Heart right ventricle (tissue), 16 donors: ENCODE data around the gene NMT1. TPM values are rescaled to one million over a fixed set of nuclear protein-coding genes. Genes with fewer than 3 reads are reported as not detected.
A peak's percentile ranks its signal among the peaks of the same experiment; 100 is the strongest.

ENCODE experiments used
- ATAC-seq, 8 donors: fragments of 200-7000 bp; cut with Tn5 transposase; one replicate each; pipeline ENCODE4 v1.9.1; 2020; ENCODE audit warnings: mild to moderate bottlenecking in 8 of 8, moderate library complexity in 8 of 8, moderate number of reproducible peaks in 1 of 8
- DNase-seq, 2 donors: peaks; one replicate each; pipeline ENCODE4 v3.0.0-alpha.2; 2020
- H3K27ac ChIP-seq, 10 donors: fragments of 200-600 bp; sonication (generic) in 2 of 10; one replicate each; pipeline versions ENCODE4 v1.5.0 to v1.8.0; 2020 to 2022; ENCODE audit warnings: mild to moderate bottlenecking in 3 of 10
- H3K27me3 ChIP-seq, 7 donors: fragments of 200-600 bp; one replicate each; pipeline ENCODE4 v1.8.0; 2021 to 2022; ENCODE audit warnings: mild to moderate bottlenecking in 2 of 7
- H3K36me3 ChIP-seq, 9 donors: fragments of 200-600 bp; sonication (generic) in 1 of 9; one replicate each; pipeline versions ENCODE4 v1.5.0 to v1.8.0; 2020 to 2022; ENCODE audit warnings: mild to moderate bottlenecking in 2 of 9
- H3K4me1 ChIP-seq, 9 donors: fragments of 200-600 bp; sonication (generic) in 1 of 9; one replicate each; pipeline versions ENCODE4 v1.5.0 to v1.8.0; 2020 to 2022; ENCODE audit warnings: mild to moderate bottlenecking in 4 of 9
- H3K4me3 ChIP-seq, 10 donors: fragments of 200-600 bp; sonication (generic) in 2 of 10; one replicate each; pipeline versions ENCODE4 v1.5.0 to v1.8.0; 2020 to 2022; ENCODE audit warnings: mild to moderate bottlenecking in 7 of 10, moderate library complexity in 2 of 10
- H3K9me3 ChIP-seq, 11 donors: fragments of 200-600 bp in 10 of 11; sonication (generic) in 2 of 11; one replicate each; pipeline versions ENCODE4 v1.5.0 to v1.8.0; 2013 to 2022; ENCODE audit warnings: mild to moderate bottlenecking in 2 of 11, control low read depth in 1 of 11, moderate library complexity in 1 of 11
- WGBS, 2 donors: extraction: QIAGEN DNeasy Blood & Tissue Kit; methylation state at CpG; one replicate each; pipeline ENCODE4 v1.1.7; 2013; ENCODE audit warnings: inconsistent platforms in 1 of 2; 5-methylcytosine and 5-hydroxymethylcytosine counted together
- intact Hi-C, 10 donors: fragments of 100-400 bp; cut with DNase I; formaldehyde crosslinking; loops; one replicate each; pipeline versions ENCODE4 v1.11.1 to v1.14.2; 2022
- polyA plus RNA-seq, 2 donors: library from polyadenylated mRNA; stranded (reverse); fragments of 200-250 nt; gene quantifications; one replicate each; pipeline ENCODE4 v1.2.3, GENCODE V29; 2013
- total RNA-seq, 10 donors: library from RNA; stranded (reverse); fragmentation: NEBNext Ultra II Directional in 3 of 10; extraction: Animal tissue kit (Norgen Biotek cat#: 25700) in 3 of 10; gene quantifications; one replicate each; pipeline versions ENCODE4 v1.2.1 to v1.2.4, GENCODE V29; 2021 to 2023
- TF ChIP-seq, protein P1 (sequence below), 9 donors: fragments of 200-600 bp; sonication (generic) in 2 of 9; IDR thresholded peaks; one replicate each; pipeline versions ENCODE4 v1.5.0 to v1.8.0; 2021 to 2022; ENCODE audit warnings: antibody characterized with exemption in 9 of 9, mild to moderate bottlenecking in 5 of 9, moderate library complexity in 1 of 9
- donor health status: Arrhythmogenic right ventricular cardiomyopathy.
- donor health status: ischemic (EF 13 %, LVEDD 7.1; RV severe dilation, severe dysfunction).
- donor health status: healthy with polysubstance abuse.
- donor health status: DM: no; HTN: yes; CAD: no.
- donor health status: DM: no; HTN: no; CAD: no.
- donor health status: ischemic (EF 25% LVEDD 6.9; RV normal size, moderate dysfunction).
- donor health status: ischemic (EF 25% LVEDD 5.7; RV mildly dilated, moderate dysfunction).
- donor health status: healthy.
- donor health status: DM: yes; HTN: yes; CAD: no.
- donor health status: Ischemic cardiomyopathy.
- donor health status: ischemic (EF 35%, LVEDD 5.7; RV mildly dilated, moderate dysfunction).
- donor health status: nonischemic (EF 11% LVEDD 7.7; RV severe dilation, severe dysfunction).
- donor health status: DM: yes; HTN: yes; CAD: no.
- donor health status: PGD.
- donor health status: ischemic (EF 29% LVEDD 5.4; RV normal size, mild dysfunction).
- donor health status: nonischemic (EF 23%, LVEDD 6.1; RV moderate dilation, normal function).

The NMT1 gene
- total and polyA plus RNA-seq, 12 donors: 40.9 to 110 (median 72.6) TPM

DNA sequence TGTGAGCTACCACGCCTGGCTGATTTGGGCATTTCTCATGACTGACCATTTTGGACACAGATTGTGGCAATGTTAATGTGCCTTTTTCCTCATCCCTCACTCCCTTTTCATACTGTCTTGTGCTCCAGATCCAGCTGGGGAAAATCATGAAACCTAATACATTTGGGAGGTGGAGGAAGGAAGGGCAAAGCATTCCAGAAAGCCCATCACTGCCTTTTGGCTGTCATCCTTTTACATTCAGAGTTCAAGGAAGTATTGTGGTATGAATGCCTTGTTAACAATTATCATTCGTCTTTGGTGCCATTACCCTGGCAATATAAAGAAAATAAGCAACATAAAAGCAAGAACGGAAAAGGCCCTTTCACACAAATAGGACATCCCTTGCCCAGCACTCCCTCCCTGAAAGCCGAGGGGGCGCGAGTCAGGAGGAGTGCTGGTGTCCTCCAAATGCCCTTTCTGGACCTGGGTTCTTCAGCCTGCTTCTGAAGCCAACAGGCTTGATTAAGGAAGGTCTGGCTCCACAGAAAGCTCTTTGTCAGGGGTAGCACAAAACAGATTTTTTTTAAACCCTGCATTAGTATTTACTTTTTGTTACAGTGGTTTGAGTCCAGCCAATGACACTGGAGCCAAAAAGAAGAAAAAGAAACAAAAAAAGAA lies 20.1 kb downstream of the NMT1 start:
- intact Hi-C loops: no loop called here
- no peaks in the 10 kb centered on the region for H3K9me3 ChIP-seq
- no peak for ATAC-seq
- H3K4me3 ChIP-seq: no peak overlapping the region
- peak overlapping the region in 6 of 10 donors; percentile 13 to 58 (median 19) for H3K27ac ChIP-seq
- peaks cover 0 to 80% (median 43%) of the 10 kb centered on the region in 9 donors for H3K36me3 ChIP-seq
- H3K27me3 ChIP-seq: no peaks in the 10 kb centered on the region
- peaks cover 0 to 36% (median 22%) of the 10 kb centered on the region in 9 donors for H3K4me1 ChIP-seq
- TF ChIP-seq, protein P1, sequence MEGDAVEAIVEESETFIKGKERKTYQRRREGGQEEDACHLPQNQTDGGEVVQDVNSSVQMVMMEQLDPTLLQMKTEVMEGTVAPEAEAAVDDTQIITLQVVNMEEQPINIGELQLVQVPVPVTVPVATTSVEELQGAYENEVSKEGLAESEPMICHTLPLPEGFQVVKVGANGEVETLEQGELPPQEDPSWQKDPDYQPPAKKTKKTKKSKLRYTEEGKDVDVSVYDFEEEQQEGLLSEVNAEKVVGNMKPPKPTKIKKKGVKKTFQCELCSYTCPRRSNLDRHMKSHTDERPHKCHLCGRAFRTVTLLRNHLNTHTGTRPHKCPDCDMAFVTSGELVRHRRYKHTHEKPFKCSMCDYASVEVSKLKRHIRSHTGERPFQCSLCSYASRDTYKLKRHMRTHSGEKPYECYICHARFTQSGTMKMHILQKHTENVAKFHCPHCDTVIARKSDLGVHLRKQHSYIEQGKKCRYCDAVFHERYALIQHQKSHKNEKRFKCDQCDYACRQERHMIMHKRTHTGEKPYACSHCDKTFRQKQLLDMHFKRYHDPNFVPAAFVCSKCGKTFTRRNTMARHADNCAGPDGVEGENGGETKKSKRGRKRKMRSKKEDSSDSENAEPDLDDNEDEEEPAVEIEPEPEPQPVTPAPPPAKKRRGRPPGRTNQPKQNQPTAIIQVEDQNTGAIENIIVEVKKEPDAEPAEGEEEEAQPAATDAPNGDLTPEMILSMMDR (IDR thresholded peaks at IDR 0.05): no peak
- WGBS, 2 donors: 60 to 75% methylated on average over 6 of the region's 6 CpGs
- no peak for DNase-seq

DNA sequence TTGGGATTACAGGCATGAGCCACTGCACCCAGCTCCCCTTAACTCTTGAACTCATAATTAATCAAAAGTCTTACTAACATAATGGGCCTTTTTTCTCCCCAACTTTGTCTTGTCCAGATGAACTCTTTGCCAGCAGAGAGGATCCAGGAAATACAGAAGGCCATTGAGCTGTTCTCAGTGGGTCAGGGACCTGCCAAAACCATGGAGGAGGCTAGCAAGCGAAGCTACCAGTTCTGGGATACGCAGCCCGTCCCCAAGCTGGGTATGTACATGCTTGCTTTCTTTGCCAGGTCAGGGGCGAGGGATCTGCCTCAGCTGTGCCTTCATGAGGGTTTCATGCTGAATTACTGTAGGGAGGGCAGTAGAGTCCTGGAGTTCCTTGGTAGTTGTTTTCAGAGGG lies 25.3 kb downstream of the NMT1 start:
- Histone ChIP-seq H3K4me3 (no peak overlapping the region), H3K27me3 (no peaks in the 10 kb centered on the region), H3K4me1 (peaks cover 3 to 28% (median 19%) of the 10 kb centered on the region in 9 donors), H3K36me3 (peaks cover 0 to 99% (median 67%) of the 10 kb centered on the region in 9 donors), H3K9me3 (no peaks in the 10 kb centered on the region), H3K27ac (peak overlapping the region in 3 of 10 donors; percentile 2 to 61 (median 52))
- TF ChIP-seq, protein P1 (IDR thresholded peaks at IDR 0.05): no peak
- no peak for ATAC-seq
- 95 to 99% methylated on average over 4 of the region's 4 CpGs for WGBS, 2 donors
- intact Hi-C loops: no loop called here
- no peak for DNase-seq

DNA sequence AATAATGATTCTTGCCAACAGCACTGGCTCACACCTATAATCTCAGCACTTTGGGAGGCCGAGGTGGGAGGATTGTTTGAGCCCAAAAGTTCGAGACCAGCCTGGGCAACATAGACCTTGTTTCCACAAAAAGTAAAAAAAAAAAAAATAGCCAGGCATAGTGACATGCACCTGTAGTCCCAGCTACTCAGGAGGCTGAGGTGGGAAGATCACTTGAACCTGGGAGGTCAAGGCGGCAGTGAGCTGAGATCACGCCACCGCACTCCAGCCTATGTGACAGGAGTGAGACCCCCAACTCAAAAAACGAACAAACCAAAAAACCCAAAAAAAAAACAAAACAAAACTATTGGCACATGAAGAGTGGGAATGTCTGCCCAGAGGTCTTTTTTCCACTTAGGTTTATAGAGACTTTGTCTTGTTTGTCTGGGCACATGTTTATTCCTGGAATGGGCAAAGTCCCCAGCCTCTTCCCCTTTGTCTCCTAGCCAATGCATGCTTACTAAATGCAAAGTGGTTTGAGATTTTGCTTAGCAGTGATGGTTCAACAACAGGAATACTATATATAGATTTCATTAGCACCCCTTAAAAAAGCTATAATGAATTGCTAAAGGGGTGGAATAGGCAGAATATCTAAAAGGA lies 25.9 kb downstream of the NMT1 start:
- Histone ChIP-seq H3K27me3 (no peaks in the 10 kb centered on the region), H3K9me3 (no peaks in the 10 kb centered on the region), H3K36me3 (peaks cover 0 to 99% (median 61%) of the 10 kb centered on the region in 9 donors), H3K4me3 (no peak overlapping the region), H3K4me1 (peaks cover 3 to 28% (median 19%) of the 10 kb centered on the region in 9 donors), H3K27ac (peak overlapping the region in 9 of 10 donors; percentile 2 to 64 (median 34))
- TF ChIP-seq, protein P1 (IDR thresholded peaks at IDR 0.05): no peak
- 93 to 94% methylated on average over 6 of the region's 6 CpGs for WGBS, 2 donors
- ATAC-seq (peak in 5 of 8 donors; percentile 10 to 36 (median 25)), DNase-seq (no peak)
- intact Hi-C loops: no loop called here

DNA sequence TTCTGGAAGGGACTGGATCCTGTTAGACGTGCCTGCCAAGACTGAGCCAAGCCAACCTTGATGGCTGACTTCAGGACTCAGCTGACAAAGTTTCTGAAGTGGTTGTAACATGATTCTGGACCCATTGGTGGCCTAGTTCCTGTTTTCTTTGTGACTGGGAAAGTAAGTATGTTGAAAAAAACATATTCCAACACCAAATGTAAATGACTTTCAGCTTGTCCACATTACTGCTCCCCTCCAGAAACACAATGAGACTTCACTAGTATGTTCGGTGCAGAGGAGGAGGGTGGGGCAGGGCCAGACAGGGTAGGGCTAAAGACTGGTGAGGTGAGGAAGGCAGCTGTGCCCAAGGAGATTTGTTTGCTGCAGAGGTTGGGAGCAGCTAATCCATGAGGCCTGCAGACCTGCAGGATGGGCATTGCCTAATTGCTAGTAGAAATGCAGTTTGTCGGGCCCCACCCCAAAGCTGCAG lies 26.4 kb downstream of the NMT1 start:
- ATAC-seq (peak in 7 of 8 donors; percentile 46 to 74 (median 71)), DNase-seq (no peak)
- intact Hi-C loops: no loop called here
- Histone ChIP-seq H3K9me3 (no peaks in the 10 kb centered on the region), H3K27ac (peak overlapping the region in 9 of 10 donors; percentile 2 to 64 (median 34)), H3K27me3 (no peaks in the 10 kb centered on the region), H3K36me3 (peaks cover 0 to 99% (median 55%) of the 10 kb centered on the region in 9 donors), H3K4me3 (no peak overlapping the region), H3K4me1 (peaks cover 6 to 34% (median 25%) of the 10 kb centered on the region in 9 donors)
- TF ChIP-seq, protein P1 (IDR thresholded peaks at IDR 0.05): no peak
- 55 to 72% methylated on average over 3 of the region's 3 CpGs for WGBS, 2 donors
